Measurements from ENCODE around the gene EXT2.

Gene EXT2

DNA sequence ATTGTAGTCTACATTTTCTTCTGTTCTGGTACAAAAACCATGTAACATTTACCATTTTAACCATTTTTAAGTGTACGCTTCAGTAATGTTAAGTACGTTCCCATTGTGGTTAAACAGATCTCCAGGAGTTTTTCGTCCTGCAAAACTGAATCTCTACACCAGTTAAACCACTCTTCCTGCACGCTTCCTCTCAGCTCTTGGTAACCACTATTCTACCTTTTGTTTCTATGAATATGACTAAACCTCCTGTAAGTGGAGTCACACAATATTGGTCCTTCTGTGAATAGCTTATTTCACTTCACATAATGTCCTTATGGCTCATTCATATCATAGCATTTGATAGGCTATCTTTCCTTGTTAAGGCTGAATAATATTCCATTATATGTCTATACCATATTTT lies 7.1 kb upstream of the EXT2 start:
- no peak for DNase-seq

- no peak for DNase-seq
Measured at GRCh38 chr11:44088871-44089270, 6.6 kb upstream of the EXT2 start.

GRCh38 chr11:44090539-44090938 lies 4.9 kb upstream of the EXT2 start:
- no peak for DNase-seq

DNA sequence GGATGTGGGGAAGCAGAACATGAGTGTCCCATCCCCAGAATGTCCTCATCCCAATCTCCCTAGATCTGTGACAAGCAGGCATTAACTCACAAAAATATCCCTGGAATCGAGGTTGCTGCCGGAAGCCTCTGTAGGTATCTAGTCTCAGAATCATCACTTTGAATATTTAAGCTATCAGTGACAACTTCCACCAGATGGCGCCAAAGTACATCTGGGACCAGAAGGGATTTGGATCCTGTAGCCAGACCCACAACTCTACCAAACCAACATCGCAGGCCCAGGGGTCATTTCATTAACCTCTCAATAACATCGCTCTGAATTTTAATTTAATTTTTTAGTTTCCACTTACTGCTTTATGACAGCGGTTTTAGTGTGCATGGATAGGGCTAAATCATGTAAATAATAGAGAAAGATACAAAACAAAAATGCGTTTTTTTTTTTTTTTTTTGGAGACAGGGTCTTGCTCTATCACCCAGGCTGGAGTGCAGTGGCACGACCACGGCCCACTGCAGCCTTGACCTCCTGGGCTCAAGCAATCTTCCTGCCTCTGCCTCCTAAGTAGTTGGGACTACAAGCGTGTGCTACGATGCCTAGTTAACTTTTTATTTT lies 1.1 kb upstream of the EXT2 start:
- peak; percentile 66 for DNase-seq

DNA sequence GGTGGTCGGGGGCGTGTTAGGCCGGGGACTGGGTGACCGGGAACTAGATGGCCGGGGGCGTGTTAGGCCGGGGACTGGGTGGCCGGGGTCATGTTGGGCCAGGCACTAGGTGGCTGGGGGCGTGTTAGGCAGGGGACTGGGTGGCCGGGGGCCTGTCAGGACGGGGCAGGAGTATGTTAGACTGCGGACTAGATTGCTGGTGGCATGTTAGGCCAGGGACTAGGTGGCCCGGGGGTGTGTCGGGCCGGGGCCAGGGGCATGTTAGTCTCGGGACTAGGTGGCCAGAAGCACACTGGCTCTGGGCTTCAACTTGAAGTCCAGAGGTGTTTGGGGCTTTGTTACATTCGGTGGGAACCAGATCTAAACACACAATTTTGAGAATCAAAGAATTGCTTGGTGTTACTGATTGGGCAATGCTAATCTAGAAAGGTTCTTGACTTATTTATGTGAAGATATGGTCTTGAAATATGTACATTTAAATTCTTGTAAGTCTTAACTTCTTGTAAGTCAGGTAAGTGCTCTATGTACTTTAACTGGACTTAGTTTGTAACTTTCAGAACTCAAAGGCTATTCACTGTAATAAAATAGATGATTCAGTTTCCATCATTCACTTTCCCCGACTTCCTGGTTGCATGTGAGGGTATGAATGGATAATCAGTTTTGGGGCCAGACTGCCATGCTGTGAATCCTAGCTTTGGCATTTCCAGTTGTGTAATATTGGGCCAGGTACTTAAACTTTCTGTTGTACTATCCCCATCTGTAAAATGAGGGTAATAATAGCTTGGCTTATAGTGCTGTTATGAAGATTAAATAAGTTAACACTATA lies 1.1 kb downstream of the EXT2 start:
- no peak for DNase-seq

GRCh38 chr11:44097821-44098220 lies 2.3 kb downstream of the EXT2 start:
- no peak for DNase-seq

GRCh38 chr11:44101098-44101497 lies 5.6 kb downstream of the EXT2 start:
- DNase-seq, result no peak

DNA sequence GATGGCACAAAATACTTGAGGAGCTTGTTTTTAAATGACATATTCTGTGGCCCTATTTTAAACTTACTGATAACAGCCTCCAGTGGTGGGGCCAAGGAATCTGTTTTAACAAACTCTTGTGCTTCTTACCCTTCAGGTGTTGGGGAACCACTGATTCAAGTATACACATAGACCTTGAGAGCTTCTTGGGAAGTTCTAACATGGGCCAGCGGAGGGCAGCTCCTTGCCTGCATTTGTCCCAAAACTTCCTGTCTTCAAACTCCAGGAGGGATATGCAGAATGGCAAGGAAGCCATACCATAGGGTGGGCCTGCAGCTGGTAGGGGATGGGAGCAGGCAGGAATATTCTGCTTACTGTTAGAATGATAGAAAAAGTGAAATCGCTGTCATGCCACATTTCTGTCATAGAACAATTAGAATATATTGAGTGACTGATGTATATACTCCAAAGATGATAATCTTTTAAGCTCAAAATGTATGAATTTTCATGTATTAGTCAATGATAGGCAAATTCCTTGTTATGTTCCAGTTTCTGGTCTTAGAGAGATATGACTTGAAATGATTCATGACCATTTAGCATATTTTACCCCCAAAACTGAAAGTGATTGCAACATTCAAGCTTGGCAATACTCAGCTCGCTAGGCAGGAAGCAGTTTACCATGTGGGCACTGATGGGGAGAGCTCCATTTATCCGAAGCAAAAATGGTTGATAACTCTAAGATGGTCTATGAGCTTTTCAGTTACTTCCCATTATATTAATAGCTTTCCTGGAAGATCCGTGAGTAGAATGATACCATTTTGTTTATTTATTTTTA lies 9.2 kb downstream of the EXT2 start:
- no peak for DNase-seq

- no peak for DNase-seq
Measured at GRCh38 chr11:44108260-44108659, 12.8 kb downstream of the EXT2 start.

DNA sequence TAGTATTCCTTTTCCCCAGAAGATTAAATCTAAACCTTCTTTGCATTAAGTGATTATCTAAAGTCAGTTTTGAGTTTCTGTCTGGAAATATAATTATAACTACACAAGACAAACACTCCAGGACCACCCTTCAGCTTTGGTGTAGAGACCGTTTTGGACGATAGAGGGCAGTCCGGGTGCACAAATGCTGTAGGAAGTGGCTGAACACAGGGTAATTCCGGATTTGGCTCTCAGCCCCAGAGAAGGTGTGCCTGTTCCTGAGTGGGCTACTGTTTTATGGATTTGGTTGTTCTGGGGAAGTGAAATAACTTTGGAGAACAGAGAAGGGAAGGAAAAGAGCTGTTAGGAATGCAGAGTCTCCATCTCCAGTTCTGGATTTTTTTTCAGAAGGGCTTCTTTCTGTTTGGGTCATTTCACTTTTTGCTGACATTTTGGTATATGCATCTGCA lies 14.8 kb downstream of the EXT2 start:
- peak; percentile 14 for DNase-seq

DNA sequence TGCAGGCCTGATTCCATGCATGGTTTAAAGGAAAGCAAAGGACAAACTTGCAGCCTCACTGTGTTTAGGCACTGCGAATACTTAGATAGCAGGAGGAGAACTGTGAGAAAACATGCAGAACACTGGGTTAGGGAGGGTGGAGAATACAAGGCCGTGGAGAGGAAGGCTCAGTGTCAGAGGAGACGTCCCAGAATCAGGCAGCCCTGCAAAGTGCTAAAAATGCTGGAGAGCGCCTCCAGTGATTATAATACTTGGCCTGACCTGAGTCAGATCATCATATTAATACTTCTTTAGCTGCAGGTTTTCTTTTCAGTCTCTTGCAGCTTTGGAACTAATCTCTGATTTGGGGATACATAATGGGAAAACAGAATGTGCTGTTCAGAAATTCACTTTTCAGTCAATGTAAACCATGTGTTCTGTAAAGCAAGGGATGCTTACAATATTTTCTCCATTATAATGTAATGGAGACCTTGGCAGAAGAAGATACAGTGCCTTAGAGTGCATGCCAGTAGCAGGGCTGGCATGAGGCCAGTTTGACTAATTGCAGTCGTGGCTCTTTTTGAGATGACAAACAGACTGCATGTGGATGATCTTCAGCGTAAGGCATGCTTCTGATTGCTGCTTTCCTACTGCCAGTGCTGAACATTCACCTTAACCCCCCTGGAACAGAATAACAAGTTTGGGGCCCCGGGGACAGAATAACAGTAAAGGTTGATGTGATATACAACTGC lies 16.8 kb downstream of the EXT2 start:
- DNase-seq, result peak; percentile 4

GRCh38 chr11:44113018-44113417 lies 17.5 kb downstream of the EXT2 start:
- DNase-seq, result no peak

- no peak for DNase-seq
Measured at GRCh38 chr11:44113572-44113971, 18.1 kb downstream of the EXT2 start.

DNA sequence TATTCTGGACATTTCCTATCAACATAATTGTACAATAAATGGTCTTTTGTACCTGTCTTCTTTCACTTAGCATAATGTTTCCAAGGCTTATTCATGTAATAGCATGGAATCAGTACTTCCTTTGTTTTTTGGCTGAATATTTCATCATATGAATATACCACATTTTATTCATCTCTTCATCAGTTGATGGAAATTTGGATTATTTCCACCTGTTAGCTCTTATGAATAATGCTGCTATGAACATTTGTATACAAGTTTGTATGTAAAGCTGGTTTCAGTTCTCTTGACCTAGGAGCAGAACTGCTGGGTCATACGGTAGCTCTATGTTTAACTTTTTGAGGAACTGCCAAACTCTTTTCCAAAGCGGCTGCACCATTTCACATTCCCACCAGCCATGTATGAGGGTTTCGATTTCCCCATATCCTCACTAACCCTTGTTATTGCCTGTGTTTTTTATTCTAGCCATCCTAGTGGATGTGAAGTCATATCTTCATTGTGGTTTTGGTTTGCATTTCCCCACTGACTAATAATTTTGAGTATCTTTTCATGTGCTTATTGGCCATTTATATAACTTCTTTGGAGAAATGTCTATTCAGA lies 20.9 kb downstream of the EXT2 start:
- no peak for DNase-seq

DNA sequence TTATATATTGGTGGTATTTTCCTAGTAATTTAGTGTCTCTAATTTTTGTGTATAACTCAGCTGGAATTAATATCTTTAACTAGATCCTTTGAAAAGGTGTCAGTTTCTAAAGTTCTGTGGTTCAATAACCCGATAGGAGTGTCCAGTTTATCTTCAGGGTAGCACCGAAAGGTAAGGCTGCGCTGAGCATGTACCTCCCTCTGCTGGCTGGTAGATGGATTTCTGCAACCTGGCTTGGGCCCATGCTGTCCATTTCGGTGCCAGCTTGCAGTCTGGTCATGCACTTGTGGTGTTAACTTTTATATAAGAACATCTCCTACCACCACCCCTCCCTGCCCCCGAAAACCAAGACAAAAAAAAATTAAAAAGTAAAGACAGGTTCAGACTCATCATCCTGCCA lies 24.7 kb downstream of the EXT2 start:
- DNase-seq, result no peak

DNA sequence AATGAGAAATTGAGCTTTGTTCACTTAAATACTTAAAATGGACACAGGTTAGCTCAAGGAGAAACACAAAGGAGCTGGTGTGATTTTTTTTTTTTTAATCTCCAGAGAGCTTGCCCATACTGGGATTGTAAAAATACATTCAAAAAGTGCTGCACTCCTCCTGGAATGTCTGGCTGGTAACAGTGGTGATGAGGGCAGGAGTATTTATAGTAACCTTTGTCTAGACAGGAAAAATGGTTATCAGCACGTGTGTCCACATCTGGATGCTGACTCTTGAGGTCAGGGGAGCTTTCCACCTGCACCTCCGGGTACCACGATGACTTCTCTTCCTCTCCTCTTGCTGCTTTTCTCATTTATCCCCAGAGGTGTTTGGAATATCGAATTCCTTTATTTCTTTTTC lies 30.1 kb downstream of the EXT2 start:
- DNase-seq, result no peak

DNA sequence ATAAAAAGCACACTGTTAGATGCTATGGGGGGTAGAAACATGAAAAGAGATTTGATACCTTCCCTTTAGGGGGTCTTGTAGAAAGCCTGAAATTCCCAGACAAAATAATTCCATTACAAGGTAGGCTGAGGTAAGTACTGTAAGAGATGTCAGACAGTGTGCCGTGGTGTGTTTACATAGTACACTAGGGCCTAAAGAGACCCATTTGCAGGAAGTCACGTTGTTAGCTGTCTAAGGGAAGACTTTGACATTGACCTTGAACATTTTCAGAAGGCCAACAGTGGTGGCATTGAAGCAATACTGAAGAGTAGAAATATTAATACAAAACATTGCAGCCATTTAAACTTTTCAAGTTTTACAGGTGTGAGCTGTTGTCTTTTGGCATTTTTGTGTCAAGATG lies 30.8 kb downstream of the EXT2 start:
- no peak for DNase-seq

- no peak for DNase-seq
Measured at GRCh38 chr11:44127130-44127529, 31.7 kb downstream of the EXT2 start.

DNA sequence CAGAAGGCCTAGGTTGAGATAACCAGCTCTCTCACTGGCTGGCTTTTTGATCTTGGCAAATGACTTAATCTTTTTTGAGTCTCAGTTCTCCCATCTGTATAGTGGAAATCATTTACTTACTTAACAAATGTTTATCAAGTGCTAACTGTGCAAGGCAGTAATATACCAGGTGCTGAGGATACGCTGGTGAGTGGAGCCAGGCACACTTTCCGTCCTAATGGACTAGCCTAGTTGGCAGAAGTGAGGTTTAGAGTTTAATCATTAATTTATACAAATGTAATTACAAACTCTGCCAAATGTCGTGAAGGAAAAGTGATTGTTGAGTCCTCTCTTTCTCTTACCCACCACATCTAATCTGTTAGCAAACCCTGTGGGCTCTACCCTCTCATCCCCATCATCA lies 33.3 kb downstream of the EXT2 start:
- no peak for DNase-seq

DNA sequence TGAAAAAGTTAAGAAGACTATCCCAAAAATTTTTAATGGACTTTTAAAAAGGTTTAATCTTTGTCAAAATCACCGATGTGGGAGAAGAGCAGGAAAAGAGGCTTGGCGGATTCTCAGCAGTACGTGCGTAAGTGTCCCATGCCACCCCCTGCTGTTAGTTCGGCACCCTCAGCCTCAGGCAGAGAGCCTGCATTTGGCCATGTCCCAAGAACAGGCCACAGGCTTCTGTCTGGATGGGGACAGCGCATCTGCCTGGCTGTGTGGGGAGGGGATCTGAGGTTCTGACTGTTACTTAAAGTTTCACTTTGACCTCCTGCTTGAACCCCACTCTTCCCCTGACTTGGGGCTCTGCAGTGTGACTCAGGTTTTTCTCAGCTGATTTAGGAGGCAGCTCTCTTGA lies 35.3 kb downstream of the EXT2 start:
- DNase-seq, result no peak

DNA sequence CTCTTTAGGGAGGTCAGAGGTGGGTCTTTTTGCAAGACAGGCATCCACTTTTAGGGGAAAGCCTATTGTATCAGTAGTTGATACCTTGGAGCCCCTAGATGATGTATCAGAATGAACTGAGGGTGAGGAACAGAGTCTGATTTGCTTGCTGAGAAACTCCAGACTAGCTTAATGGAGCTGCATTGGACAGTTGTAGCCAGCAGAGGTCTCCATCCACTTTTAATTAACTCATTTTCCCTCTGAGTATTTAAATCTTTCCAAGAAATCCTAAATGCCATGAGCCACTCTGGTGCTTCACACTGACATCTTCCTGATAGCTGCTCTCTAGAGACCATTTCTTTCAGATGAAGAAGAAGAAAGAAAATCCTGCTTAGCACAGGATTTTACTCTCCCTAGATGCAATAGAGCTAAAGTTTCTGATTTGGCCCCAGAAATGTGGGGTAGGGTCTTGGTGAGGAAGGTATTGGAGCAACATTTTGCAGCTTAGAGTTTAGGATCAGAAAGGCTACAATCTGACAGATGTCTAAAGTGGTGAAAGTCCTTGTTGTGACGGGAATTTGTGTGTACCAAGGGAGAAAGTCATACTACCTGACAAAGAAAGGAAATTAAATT lies 38.0 kb downstream of the EXT2 start:
- DNase-seq, result no peak

GRCh38 chr11:44134625-44135024 lies 39.1 kb downstream of the EXT2 start:
- no peak for DNase-seq

All from NCI-H774 (cell line).